ENCODE results near the gene INTS13.

DNA sequence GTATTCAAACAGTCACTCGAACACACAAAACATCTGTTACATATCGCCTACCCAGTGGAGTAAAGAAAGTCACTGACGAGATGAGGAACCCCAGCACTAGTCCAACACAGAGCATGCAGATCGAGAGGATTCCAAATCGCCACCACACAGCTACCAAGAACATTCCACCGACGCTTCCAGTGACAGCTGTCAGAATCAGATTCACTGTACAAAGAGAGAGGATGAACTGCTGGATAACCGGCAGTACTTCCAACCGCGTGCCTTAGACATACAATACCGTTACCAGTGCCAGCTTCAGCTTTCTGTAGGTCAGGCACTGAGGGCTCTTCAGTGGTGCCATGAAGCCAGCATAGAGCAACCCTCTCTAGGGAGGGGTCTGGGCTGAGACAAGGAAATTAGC is 42.0 kb upstream of the INTS13 start:
- TF ChIP-seq, protein P1, sequence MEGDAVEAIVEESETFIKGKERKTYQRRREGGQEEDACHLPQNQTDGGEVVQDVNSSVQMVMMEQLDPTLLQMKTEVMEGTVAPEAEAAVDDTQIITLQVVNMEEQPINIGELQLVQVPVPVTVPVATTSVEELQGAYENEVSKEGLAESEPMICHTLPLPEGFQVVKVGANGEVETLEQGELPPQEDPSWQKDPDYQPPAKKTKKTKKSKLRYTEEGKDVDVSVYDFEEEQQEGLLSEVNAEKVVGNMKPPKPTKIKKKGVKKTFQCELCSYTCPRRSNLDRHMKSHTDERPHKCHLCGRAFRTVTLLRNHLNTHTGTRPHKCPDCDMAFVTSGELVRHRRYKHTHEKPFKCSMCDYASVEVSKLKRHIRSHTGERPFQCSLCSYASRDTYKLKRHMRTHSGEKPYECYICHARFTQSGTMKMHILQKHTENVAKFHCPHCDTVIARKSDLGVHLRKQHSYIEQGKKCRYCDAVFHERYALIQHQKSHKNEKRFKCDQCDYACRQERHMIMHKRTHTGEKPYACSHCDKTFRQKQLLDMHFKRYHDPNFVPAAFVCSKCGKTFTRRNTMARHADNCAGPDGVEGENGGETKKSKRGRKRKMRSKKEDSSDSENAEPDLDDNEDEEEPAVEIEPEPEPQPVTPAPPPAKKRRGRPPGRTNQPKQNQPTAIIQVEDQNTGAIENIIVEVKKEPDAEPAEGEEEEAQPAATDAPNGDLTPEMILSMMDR (IDR thresholded peaks at IDR 0.05): no peak
- no peak for TF ChIP-seq POLR2AphosphoS5 (IDR thresholded peaks at IDR 0.05)
- TF ChIP-seq POLR2A (IDR thresholded peaks at IDR 0.05): no peak
